ENCODE data around the gene CRELD2. TPM values are rescaled to one million over a fixed set of nuclear protein-coding genes. Genes with fewer than 3 reads are reported as not detected.
A peak's percentile ranks its signal among the peaks of the same experiment; 100 is the strongest.

CRELD2 gene
- polyA plus RNA-seq, 3 donors, result 20.3 to 33.2 (median 27.6) TPM

DNA sequence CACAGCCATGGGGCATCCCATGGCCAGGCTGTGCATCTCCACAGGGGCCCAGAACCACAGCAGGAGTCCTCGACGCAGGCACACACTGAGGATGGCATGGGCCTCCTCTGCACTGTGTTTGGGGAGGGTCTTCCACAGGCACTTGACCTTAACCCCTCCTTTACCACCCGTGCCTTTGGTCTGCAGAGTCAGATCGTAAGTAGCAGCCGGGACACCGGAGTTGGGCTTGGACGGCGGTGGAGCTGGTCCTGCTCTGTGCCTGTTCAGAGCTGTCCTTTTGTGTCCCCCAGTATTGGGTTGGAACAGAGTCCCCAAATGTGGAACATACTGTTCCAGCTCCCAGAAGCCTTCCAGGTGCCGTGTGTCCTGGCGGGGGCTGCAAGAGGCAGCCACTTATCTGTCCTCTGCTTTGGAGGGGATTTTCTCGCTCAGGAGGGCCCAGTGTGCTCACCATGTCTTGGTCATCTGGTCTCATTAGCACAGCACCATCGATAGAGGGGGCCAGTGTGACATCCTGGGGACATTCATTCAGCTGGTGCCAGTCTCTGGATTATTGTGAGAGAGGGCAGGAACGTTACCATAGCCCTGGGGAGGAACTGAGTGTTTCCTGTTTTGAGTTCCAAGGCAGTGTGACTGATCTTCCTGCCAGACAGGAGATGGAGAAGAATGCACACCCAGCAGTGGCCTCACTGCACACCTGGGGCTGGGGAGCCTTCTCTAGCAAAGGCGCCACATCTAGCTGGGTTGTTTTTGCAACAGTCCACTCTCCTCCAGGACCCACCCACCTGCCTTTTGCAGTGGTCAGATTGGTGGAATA lies 12.4 kb downstream of the CRELD2 start:
- no peak overlapping the region for H2AFZ ChIP-seq (ENCODE audit: insufficient read depth, low read depth, low read length, poor library complexity, severe bottlenecking)

More for the DNA sequence above, 12.4 kb downstream of the CRELD2 start:
- DNase-seq, result peak; percentile 91 to 96 (median 95)
- Histone ChIP-seq H4K20me1 (ENCODE audit: insufficient read depth, low read length) (peaks cover 5% of the 10 kb centered on the region), H3K4me1 (ENCODE audit: control insufficient read depth in 1 of 2, insufficient read depth in 2 of 2, low read length in 2 of 2) (peaks cover 47 to 59% of the 10 kb centered on the region in 2 donors), H3K9me3 (replicated peaks in 1 of 2; ENCODE audit: control insufficient read depth in 1 of 2, insufficient read depth in 1 of 2, low read length in 2 of 2) (no peaks in the 10 kb centered on the region), H3K79me2 (ENCODE audit: insufficient read depth, low read length) (peaks cover 6% of the 10 kb centered on the region), H3K27me3 (ENCODE audit: control insufficient read depth in 2 of 2, insufficient read depth in 2 of 2, low read length in 2 of 2) (peaks cover 0 to 3% of the 10 kb centered on the region in 2 donors), H3K9ac (ENCODE audit: insufficient read depth, low read length, poor library complexity, severe bottlenecking) (no peak overlapping the region), H3K4me2 (replicated peaks; ENCODE audit: extremely low read depth, low read length, poor library complexity, severe bottlenecking) (peak overlapping the region; percentile 43), H3K27ac (ENCODE audit: low read depth in 1 of 2, low read length in 2 of 2) (peak overlapping the region; percentile 45 to 62), H3K4me3 (replicated peaks in 1 of 3; ENCODE audit: low read depth in 2 of 3, low read length in 3 of 3) (peak overlapping the region in 1 of 3 experiments; percentile 18), H3K36me3 (replicated peaks in 1 of 2; ENCODE audit: control insufficient read depth in 1 of 2, insufficient read depth in 2 of 2, low read length in 2 of 2) (no peaks in the 10 kb centered on the region)
- Mint-ChIP-seq H3K4me1 (peaks cover 37% of the 10 kb centered on the region), H3K4me3 (peak overlapping the region; percentile 35 to 49), H3K36me3 (peaks cover 8 to 16% of the 10 kb centered on the region in 2 donors), H3K27me3 (ENCODE audit: low read depth in 3 of 3) (peaks cover 1 to 10% (median 2%) of the 10 kb centered on the region in 3 donors), H3K9me3 (no peaks in the 10 kb centered on the region), H3K27ac (peak overlapping the region; percentile 79 to 91 (median 89))
- intact Hi-C loops (cut with micrococcal nuclease), result loop anchor here (2.0 to 10.0 kb wide), 3 partner anchors 62 to 604 kb away; partner anchors contain the start of gene TYMP (in 1 of the 2)
- WGBS (ENCODE audit: insufficient coverage), result 26% methylated on average over 11 of the region's 14 CpGs
- TF ChIP-seq, protein P1, sequence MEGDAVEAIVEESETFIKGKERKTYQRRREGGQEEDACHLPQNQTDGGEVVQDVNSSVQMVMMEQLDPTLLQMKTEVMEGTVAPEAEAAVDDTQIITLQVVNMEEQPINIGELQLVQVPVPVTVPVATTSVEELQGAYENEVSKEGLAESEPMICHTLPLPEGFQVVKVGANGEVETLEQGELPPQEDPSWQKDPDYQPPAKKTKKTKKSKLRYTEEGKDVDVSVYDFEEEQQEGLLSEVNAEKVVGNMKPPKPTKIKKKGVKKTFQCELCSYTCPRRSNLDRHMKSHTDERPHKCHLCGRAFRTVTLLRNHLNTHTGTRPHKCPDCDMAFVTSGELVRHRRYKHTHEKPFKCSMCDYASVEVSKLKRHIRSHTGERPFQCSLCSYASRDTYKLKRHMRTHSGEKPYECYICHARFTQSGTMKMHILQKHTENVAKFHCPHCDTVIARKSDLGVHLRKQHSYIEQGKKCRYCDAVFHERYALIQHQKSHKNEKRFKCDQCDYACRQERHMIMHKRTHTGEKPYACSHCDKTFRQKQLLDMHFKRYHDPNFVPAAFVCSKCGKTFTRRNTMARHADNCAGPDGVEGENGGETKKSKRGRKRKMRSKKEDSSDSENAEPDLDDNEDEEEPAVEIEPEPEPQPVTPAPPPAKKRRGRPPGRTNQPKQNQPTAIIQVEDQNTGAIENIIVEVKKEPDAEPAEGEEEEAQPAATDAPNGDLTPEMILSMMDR (IDR thresholded peaks at IDR 0.05), result peak; percentile 89

Data from CD14-positive monocyte (primary cell).